Chondrocyte (in vitro differentiated cells): ENCODE results near the gene CFAP46. TPM values are rescaled to one million over a fixed set of nuclear protein-coding genes. Genes with fewer than 3 reads are reported as not detected.

ENCODE experiments used
- DNase-seq: peaks from one replicate; pipeline ENCODE4 v3.0.0; 2021; ENCODE audit warnings: mixed read lengths, low spot score
- H3K27ac Mint-ChIP-seq: one replicate; pipeline ENCODE4 v1.8.0; 2021; ENCODE audit warnings: mild to moderate bottlenecking, moderate library complexity, mixed read lengths; ENCODE audit not compliant: unreplicated experiment
- H3K27me3 Mint-ChIP-seq: 2 replicates; pipeline ENCODE4 v1.8.0; 2021; ENCODE audit warnings: low read depth, mixed read lengths
- H3K36me3 Mint-ChIP-seq: 2 replicates; pipeline ENCODE4 v1.8.0; 2021; ENCODE audit warnings: low read depth, mixed read lengths
- H3K4me1 Mint-ChIP-seq: 2 replicates; pipeline ENCODE4 v1.8.0; 2021; ENCODE audit warnings: low read depth, mild to moderate bottlenecking, mixed read lengths
- H3K4me3 Mint-ChIP-seq: one replicate; pipeline ENCODE4 v1.8.0; 2021; ENCODE audit warnings: mild to moderate bottlenecking, moderate library complexity, mixed read lengths; ENCODE audit not compliant: unreplicated experiment
- H3K9me3 Mint-ChIP-seq: 2 replicates; pipeline ENCODE4 v1.8.0; 2021; ENCODE audit warnings: low read depth, mixed read lengths
- CTCF ChIP-seq: fragments of 200-600 bp; sonication (generic); IDR thresholded peaks from 2 replicates; pipeline ENCODE4 v1.5.0; 2021; ENCODE audit warnings: antibody characterized with exemption, mild to moderate bottlenecking, moderate library complexity
- total RNA-seq: library from RNA; stranded (reverse); gene quantifications from 3 replicates; pipeline ENCODE4 v1.2.1, GENCODE V29; 2021

Gene CFAP46
- total RNA-seq, 1 donor from 2014 or later: 0.92 TPM

GRCh38 chr10:132781556-132781955 lies 160.8 kb downstream of the CFAP46 start:
- no peak for DNase-seq
- H3K27me3 Mint-ChIP-seq: peaks cover 6% of the 10 kb centered on the region
- H3K4me1 Mint-ChIP-seq: no peaks in the 10 kb centered on the region
- no peak overlapping the region for H3K27ac Mint-ChIP-seq
- H3K9me3 Mint-ChIP-seq: no peaks in the 10 kb centered on the region
- no peak overlapping the region for H3K4me3 Mint-ChIP-seq
- TF ChIP-seq CTCF: no peak
- peaks cover 22% of the 10 kb centered on the region for H3K36me3 Mint-ChIP-seq

- Mint-ChIP-seq H3K36me3 (peaks cover 22% of the 10 kb centered on the region), H3K4me3 (no peak overlapping the region), H3K27ac (no peak overlapping the region), H3K9me3 (no peaks in the 10 kb centered on the region), H3K4me1 (no peaks in the 10 kb centered on the region), H3K27me3 (peaks cover 6% of the 10 kb centered on the region)
- no peak for TF ChIP-seq CTCF
- DNase-seq: no peak
Observed at GRCh38 chr10:132780356-132780755, 162.0 kb downstream of the CFAP46 start.

- Mint-ChIP-seq H3K4me3 (no peak overlapping the region), H3K9me3 (no peaks in the 10 kb centered on the region), H3K27ac (peak overlapping the region; percentile 22), H3K4me1 (no peaks in the 10 kb centered on the region), H3K27me3 (peaks cover 6% of the 10 kb centered on the region), H3K36me3 (peaks cover 22% of the 10 kb centered on the region)
- no peak for TF ChIP-seq CTCF
- DNase-seq: no peak
Observed at GRCh38 chr10:132779549-132780294, 162.6 kb downstream of the CFAP46 start.

- no peak for TF ChIP-seq CTCF
- no peak for DNase-seq
- H3K27ac Mint-ChIP-seq: no peak overlapping the region
- H3K36me3 Mint-ChIP-seq: peaks cover 12% of the 10 kb centered on the region
- H3K9me3 Mint-ChIP-seq: no peaks in the 10 kb centered on the region
- H3K4me3 Mint-ChIP-seq: no peak overlapping the region
- no peaks in the 10 kb centered on the region for H3K4me1 Mint-ChIP-seq
- no peaks in the 10 kb centered on the region for H3K27me3 Mint-ChIP-seq
Observed at GRCh38 chr10:132777441-132777840, 164.9 kb downstream of the CFAP46 start.

GRCh38 chr10:132776821-132777220 lies 165.5 kb downstream of the CFAP46 start:
- peaks cover 10% of the 10 kb centered on the region for H3K36me3 Mint-ChIP-seq
- H3K4me3 Mint-ChIP-seq: no peak overlapping the region
- no peak overlapping the region for H3K27ac Mint-ChIP-seq
- no peaks in the 10 kb centered on the region for H3K27me3 Mint-ChIP-seq
- TF ChIP-seq CTCF: no peak
- H3K4me1 Mint-ChIP-seq: no peaks in the 10 kb centered on the region
- H3K9me3 Mint-ChIP-seq: no peaks in the 10 kb centered on the region
- DNase-seq: no peak
